GM06990 (cell line): ENCODE measurements around the gene BBS2.

Experiments used
- DNase-seq: peaks from one replicate; pipeline ENCODE4 v3.0.0-alpha.2; 2011; ENCODE audit not compliant: insufficient read length; ENCODE audit errors: extremely low read depth
- H3K27me3 ChIP-seq: replicated peaks from 2 replicates; pipeline ENCODE4 v1.6.0; 2011; ENCODE audit warnings: low read length; ENCODE audit not compliant: control insufficient read depth, insufficient read depth
- H3K36me3 ChIP-seq: 2 replicates; pipeline ENCODE4 v1.5.1; 2011; ENCODE audit warnings: low read length; ENCODE audit not compliant: control insufficient read depth, insufficient read depth
- H3K4me3 ChIP-seq: replicated peaks from 2 replicates; pipeline ENCODE4 v1.5.1; 2011; ENCODE audit warnings: low read depth, mild to moderate bottlenecking, control low read depth, low read length
- TF ChIP-seq, protein P1 (sequence below): IDR thresholded peaks from 2 replicates; pipeline ENCODE4 v1.5.1; 2011; ENCODE audit warnings: low read length, control low read depth, mild to moderate bottlenecking, inconsistent platforms; ENCODE audit not compliant: insufficient read depth, poor library complexity, severe bottlenecking

Gene BBS2

DNA sequence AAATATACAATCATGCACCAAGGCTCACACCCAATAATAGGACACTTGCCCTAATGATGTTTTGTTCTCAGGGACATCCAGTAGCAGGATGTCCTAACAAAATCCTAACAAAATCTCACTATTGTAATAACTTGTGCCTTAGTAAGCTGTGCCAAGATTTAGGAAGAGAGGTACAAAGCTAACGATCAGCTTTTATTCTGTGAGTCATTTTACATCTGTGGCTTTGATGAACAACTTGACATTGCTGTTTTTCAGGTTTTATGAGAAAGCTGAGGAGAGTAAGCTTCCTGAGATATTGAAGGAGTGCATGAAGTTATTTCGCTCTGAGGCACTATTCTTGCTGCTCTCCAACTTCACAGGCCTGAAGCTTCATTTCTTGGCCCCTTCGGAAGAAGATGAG is 49.6 kb downstream of the BBS2 start:
- Histone ChIP-seq H3K4me3 (no peak overlapping the region), H3K27me3 (no peaks in the 10 kb centered on the region), H3K36me3 (peaks cover 27% of the 10 kb centered on the region)
- TF ChIP-seq, protein P1, sequence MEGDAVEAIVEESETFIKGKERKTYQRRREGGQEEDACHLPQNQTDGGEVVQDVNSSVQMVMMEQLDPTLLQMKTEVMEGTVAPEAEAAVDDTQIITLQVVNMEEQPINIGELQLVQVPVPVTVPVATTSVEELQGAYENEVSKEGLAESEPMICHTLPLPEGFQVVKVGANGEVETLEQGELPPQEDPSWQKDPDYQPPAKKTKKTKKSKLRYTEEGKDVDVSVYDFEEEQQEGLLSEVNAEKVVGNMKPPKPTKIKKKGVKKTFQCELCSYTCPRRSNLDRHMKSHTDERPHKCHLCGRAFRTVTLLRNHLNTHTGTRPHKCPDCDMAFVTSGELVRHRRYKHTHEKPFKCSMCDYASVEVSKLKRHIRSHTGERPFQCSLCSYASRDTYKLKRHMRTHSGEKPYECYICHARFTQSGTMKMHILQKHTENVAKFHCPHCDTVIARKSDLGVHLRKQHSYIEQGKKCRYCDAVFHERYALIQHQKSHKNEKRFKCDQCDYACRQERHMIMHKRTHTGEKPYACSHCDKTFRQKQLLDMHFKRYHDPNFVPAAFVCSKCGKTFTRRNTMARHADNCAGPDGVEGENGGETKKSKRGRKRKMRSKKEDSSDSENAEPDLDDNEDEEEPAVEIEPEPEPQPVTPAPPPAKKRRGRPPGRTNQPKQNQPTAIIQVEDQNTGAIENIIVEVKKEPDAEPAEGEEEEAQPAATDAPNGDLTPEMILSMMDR: no peak
- no peak for DNase-seq

DNA sequence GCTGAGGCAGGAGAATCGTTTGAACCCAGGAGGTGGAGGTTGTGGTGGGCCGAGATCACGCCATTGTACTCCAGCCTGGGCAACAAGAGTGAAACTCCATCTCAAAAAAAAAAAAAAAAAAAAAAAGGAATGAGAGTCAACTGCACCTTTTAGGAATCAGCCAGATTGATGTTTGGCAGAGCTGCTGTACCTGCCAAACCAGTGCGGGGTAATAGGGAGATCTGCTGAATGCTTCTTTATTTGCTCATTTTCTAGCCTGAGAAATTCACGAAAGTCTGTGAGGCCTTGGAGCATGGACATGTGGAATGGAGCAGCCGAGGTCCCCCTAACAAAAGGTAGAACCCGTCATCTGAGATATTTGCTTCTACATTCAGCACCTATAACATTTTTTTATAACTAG is 50.1 kb downstream of the BBS2 start:
- TF ChIP-seq, protein P1: no peak
- Histone ChIP-seq H3K36me3 (peaks cover 25% of the 10 kb centered on the region), H3K4me3 (no peak overlapping the region), H3K27me3 (no peaks in the 10 kb centered on the region)
- no peak for DNase-seq

DNA sequence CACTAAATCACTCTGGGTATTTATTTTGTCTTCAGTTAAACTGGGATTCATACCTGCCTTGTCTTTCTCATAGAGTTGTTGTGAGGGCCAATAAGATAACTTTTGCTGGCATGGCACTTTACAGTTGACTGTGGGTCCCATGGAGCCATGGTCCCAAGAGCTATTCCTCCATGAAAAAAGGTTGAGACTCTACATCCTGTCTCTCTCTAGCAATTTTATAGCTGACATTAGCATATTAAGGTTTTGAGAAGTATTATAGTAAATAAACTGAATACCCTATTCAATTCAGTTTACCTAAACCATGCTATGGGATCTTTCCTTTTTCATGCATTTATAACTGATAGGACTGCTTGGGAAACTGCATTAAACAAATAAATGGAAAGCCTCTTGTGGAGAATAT is 51.0 kb downstream of the BBS2 start:
- TF ChIP-seq, protein P1: no peak
- H3K4me3 ChIP-seq: no peak overlapping the region
- H3K27me3 ChIP-seq: no peaks in the 10 kb centered on the region
- DNase-seq: no peak
- H3K36me3 ChIP-seq: peaks cover 22% of the 10 kb centered on the region

DNA sequence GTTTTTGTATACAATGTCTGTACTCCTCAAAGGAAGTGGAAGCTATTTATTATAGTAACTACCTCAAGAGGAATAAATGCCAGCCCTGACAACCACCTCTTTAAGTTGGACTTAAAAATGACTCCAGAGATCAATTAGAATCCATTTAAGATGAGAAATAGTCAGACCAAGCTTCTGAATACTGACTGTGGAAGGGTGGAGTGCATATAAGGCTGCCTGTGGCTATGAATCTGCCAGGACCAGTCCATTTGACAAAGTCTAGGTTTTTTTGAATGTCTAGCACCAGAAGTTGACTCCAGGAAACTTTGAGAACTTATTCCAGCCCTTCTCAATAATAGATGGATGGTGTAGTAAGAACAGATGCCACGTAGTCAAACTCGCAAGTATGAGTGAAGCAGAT is 53.5 kb downstream of the BBS2 start:
- H3K36me3 ChIP-seq: peaks cover 17% of the 10 kb centered on the region
- H3K4me3 ChIP-seq: no peak overlapping the region
- no peak for DNase-seq
- H3K27me3 ChIP-seq: no peaks in the 10 kb centered on the region
- TF ChIP-seq, protein P1: no peak

DNA sequence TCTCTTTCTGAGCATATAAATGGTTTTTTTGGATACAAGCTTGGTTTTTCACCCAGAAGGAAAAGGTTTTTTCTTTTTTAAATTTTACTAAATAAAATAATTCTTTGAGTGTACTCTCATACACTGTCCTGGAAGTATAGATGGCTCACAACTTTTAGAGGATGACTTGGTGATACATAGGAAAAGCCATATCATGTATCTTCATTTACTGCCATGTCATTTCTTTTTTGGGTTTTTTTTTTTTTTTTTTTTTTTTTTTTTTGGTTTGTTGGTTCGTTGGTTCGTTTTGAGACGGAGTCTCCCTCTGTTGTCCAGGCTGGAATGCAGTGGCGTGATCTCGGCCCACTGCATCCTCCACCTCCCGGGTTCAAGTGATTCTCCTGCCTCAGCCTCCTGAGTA is 56.7 kb downstream of the BBS2 start:
- H3K4me3 ChIP-seq: no peak overlapping the region
- no peak for DNase-seq
- TF ChIP-seq, protein P1: no peak
- H3K27me3 ChIP-seq: no peaks in the 10 kb centered on the region
- peaks cover 6% of the 10 kb centered on the region for H3K36me3 ChIP-seq
